ENCODE data around the gene SYNC. TPM values are rescaled to one million over a fixed set of nuclear protein-coding genes. Genes with fewer than 3 reads are reported as not detected.
A peak's percentile ranks its signal among the peaks of the same experiment; 100 is the strongest.
"Not testable (repeated sequence)": the region's sequence is repeated elsewhere in the genome, so short reads cannot be mapped to it uniquely, and the experiment has no call there.

Gene SYNC
- polyA plus RNA-seq, 1 experiment: 65.1 TPM

GRCh38 chr1:32639489-32640075, 63.0 kb downstream of the SYNC start:
- H3K9me3 ChIP-seq (ENCODE audit: control insufficient read depth, insufficient read depth, low read length): no peaks in the 10 kb centered on the region
- TF ChIP-seq, protein P1, sequence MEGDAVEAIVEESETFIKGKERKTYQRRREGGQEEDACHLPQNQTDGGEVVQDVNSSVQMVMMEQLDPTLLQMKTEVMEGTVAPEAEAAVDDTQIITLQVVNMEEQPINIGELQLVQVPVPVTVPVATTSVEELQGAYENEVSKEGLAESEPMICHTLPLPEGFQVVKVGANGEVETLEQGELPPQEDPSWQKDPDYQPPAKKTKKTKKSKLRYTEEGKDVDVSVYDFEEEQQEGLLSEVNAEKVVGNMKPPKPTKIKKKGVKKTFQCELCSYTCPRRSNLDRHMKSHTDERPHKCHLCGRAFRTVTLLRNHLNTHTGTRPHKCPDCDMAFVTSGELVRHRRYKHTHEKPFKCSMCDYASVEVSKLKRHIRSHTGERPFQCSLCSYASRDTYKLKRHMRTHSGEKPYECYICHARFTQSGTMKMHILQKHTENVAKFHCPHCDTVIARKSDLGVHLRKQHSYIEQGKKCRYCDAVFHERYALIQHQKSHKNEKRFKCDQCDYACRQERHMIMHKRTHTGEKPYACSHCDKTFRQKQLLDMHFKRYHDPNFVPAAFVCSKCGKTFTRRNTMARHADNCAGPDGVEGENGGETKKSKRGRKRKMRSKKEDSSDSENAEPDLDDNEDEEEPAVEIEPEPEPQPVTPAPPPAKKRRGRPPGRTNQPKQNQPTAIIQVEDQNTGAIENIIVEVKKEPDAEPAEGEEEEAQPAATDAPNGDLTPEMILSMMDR (IDR thresholded peaks at IDR 0.05; ENCODE audit: low read depth, low read length): no peak
- ChIA-PET POLR2A (interaction anchor here (0.7 to 1.0 kb wide), 2 partner anchors 11 to 14 kb away, joined by 3 to 4 read pairs; partner anchors contain the start of gene RBBP4), CTCF (interaction anchor here (1.7 kb wide), 1 partner anchor 119 kb away, joined by 6 read pairs; no protein-coding TSS in a partner anchor)
- no peak for DNase-seq (ENCODE audit: low read depth, low spot score)
- no peaks in the 10 kb centered on the region for H3K27me3 ChIP-seq (ENCODE audit: control insufficient read depth, insufficient read depth, low read length)
- H3K27ac ChIP-seq (ENCODE audit: low read depth, low read length): peak overlapping the region; percentile 31
- H3K4me3 ChIP-seq (ENCODE audit: low read depth, low read length): no peak overlapping the region

DNA sequence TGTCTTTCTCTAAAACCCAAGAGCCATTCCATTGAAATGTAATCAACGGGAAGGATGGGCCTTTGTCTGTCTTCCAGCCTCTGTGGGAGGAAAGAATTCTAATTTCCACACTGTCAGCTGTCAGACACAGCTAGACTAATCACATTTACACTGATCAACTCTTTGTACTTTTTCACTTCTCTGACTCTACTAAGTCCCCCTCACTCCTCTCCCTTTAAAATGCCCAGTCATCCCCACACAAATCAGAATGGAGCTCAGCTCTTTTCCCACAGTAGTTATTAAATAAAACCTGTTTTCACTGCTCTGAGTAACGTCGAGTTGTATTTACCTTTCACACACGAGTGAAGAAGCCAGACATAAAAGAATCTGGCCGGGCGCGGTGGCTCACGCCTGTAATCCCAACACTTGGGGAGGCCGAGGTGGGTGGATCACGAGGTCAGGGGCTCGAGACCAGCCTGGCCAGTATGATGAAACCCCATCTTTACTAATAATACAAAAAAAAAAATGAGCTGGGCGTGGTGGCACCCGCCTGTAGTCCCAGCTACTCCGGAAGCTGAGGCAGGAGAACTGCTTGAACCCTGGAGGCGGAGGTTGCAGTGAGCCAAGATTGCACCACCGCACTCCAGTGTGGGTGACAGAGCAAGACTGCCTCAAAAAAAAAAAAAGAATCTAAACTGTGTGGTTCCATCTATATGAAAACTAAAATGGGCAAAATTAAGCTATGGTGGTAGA, 65.5 kb downstream of the SYNC start:
- no peaks in the 10 kb centered on the region for H3K9me3 ChIP-seq (ENCODE audit: control insufficient read depth, insufficient read depth, low read length)
- no peak for DNase-seq (ENCODE audit: low read depth, low spot score)
- no peaks in the 10 kb centered on the region for H3K27me3 ChIP-seq (ENCODE audit: control insufficient read depth, insufficient read depth, low read length)
- ChIA-PET POLR2A (interaction anchor here (0.7 kb wide), 1 partner anchor 127 kb away, joined by 4 read pairs; no protein-coding TSS in a partner anchor), CTCF (interaction anchor here (1.0 kb wide), 1 partner anchor 117 kb away, joined by 4 read pairs; no protein-coding TSS in a partner anchor)
- no peak overlapping the region for H3K4me3 ChIP-seq (ENCODE audit: low read depth, low read length)
- no peak overlapping the region for H3K27ac ChIP-seq (ENCODE audit: low read depth, low read length)
- TF ChIP-seq, protein P1 (IDR thresholded peaks at IDR 0.05; ENCODE audit: low read depth, low read length): no peak

DNA sequence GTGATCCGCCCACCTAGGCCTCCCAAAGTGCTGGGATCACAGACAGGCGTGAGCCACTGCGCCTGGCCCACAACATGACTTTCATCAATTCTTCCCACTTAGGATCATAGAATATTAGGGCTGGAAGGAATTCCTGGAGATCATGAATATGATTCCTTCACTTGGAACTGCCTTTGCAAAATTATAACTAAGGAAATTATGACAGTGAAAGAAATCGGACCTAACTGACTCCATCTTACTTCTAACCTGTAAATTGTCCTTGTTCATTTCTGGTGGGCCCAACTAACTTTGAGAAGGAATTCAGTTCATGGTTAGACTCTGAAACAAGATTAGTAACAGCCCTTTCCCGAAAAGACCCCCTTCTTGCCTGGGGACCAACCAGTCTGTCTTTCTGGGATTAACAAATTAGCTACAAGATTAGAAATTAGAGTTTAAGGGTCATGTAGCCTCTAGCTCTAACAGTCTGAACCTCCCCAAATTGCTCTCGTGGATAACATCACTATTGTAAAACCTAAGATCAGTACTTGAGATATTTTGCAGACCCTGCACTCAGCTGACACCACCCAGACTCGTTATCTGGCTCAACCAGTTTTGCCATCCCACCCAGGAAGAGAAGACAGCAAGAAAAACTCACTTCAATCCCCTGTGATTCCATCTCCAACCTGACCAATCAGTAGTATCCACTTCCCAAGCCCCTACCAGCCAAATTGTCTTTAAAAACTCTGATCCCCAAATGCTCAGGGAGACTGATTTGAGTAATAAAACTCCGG, 66.9 kb downstream of the SYNC start:
- Histone ChIP-seq H3K9me3 (ENCODE audit: control insufficient read depth, insufficient read depth, low read length) (no peaks in the 10 kb centered on the region), H3K4me3 (ENCODE audit: low read depth, low read length) (no peak overlapping the region), H3K27me3 (ENCODE audit: control insufficient read depth, insufficient read depth, low read length) (no peaks in the 10 kb centered on the region), H3K27ac (ENCODE audit: low read depth, low read length) (no peak overlapping the region)
- TF ChIP-seq, protein P1 (IDR thresholded peaks at IDR 0.05; ENCODE audit: low read depth, low read length): no peak
- CTCF ChIA-PET: interaction anchor here (1.0 to 1.4 kb wide), 2 partner anchors 77 to 116 kb away, joined by 3 to 4 read pairs; no protein-coding TSS in a partner anchor
- no peak for DNase-seq (ENCODE audit: low read depth, low spot score)
- POLR2A ChIA-PET: no interaction called here

GRCh38 chr1:32632829-32633228, 69.7 kb downstream of the SYNC start:
- H3K27me3 ChIP-seq (ENCODE audit: control insufficient read depth, insufficient read depth, low read length): no peaks in the 10 kb centered on the region
- H3K4me3 ChIP-seq (ENCODE audit: low read depth, low read length): no peak overlapping the region

GRCh38 chr1:32630173-32630572, 72.4 kb downstream of the SYNC start:
- CTCF ChIA-PET; H3K27ac ChIP-seq (ENCODE audit: low read depth, low read length); POLR2A ChIA-PET; H3K27me3 ChIP-seq (ENCODE audit: control insufficient read depth, insufficient read depth, low read length); DNase-seq (ENCODE audit: low read depth, low spot score); H3K4me3 ChIP-seq (ENCODE audit: low read depth, low read length); H3K9me3 ChIP-seq (ENCODE audit: control insufficient read depth, insufficient read depth, low read length): not testable (repeated sequence)

More at GRCh38 chr1:32632829-32633228, 69.7 kb downstream of the SYNC start:
- POLR2A ChIA-PET: no interaction called here
- H3K9me3 ChIP-seq (ENCODE audit: control insufficient read depth, insufficient read depth, low read length): no peaks in the 10 kb centered on the region
- CTCF ChIA-PET: no interaction called here
- H3K27ac ChIP-seq (ENCODE audit: low read depth, low read length): no peak overlapping the region
- TF ChIP-seq, protein P1 (IDR thresholded peaks at IDR 0.05; ENCODE audit: low read depth, low read length): no peak
- DNase-seq (ENCODE audit: low read depth, low spot score): no peak

Small RNAs within 50 kb of the gene (small RNA-seq; reads per million reads assigned to genes)
- not detected for gene RF00019 (ENCODE audit: insufficient read length, low read depth)

Other genes starting within 250 kb of the SYNC start
- gene ZBTB8B, start 237.7 kb downstream of the SYNC start, polyA plus RNA-seq (2011; rRNA removed): not detected in 2 replicates
- gene ZBTB8A, start 163.3 kb downstream of the SYNC start, polyA plus RNA-seq (2011; rRNA removed): 5.0 and 7.2 TPM in 2 replicates
- 63.5 and 89.1 TPM in 2 replicates for gene ZBTB8OS, start 52.2 kb downstream of the SYNC start, polyA plus RNA-seq (2011; rRNA removed)
- 132 and 154 TPM in 2 replicates for gene RBBP4, start 51.6 kb downstream of the SYNC start, polyA plus RNA-seq (2011; rRNA removed)
- gene YARS1, start 114.6 kb upstream of the SYNC start, polyA plus RNA-seq (2011; rRNA removed): 105 and 107 TPM in 2 replicates
- gene S100PBP, start 114.9 kb upstream of the SYNC start, polyA plus RNA-seq (2011; rRNA removed): 32.2 and 43.7 TPM in 2 replicates
- gene FNDC5, start 168.1 kb upstream of the SYNC start, polyA plus RNA-seq (2011; rRNA removed): 1.5 and 1.9 TPM in 2 replicates
- gene HPCA, start 183.7 kb upstream of the SYNC start, polyA plus RNA-seq (2011; rRNA removed): 0.06 and 0.29 TPM in 2 replicates
- 28.6 and 49.5 TPM in 2 replicates for gene TMEM54, start 198.6 kb upstream of the SYNC start, polyA plus RNA-seq (2011; rRNA removed)